GDM1 (cell line): ENCODE results near the gene C16orf46.

Experiments
- DNase-seq: peaks from one replicate; lab custom pipeline; 2025; lab: John Stamatoyannopoulos, UW

The C16orf46 gene

DNA sequence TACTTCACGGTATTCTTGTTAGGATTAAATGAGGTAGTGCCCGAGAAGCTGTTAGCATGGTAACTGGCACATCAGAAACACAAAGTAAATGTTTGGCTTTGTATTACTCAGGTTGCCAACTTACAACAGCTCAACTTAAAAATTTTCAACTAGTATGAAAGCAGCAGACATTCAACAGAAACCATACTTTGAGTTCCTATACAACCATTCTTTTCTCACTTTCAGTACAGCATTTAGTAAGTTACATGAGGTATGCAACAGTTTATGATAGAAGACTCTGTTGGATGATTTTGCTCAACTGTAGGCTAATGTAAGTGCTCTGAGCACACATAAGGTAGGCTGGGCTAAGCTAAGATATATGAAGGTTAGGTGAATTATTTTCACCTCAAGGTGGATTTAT is 62.4 kb downstream of the C16orf46 start:
- no peak for DNase-seq

DNA sequence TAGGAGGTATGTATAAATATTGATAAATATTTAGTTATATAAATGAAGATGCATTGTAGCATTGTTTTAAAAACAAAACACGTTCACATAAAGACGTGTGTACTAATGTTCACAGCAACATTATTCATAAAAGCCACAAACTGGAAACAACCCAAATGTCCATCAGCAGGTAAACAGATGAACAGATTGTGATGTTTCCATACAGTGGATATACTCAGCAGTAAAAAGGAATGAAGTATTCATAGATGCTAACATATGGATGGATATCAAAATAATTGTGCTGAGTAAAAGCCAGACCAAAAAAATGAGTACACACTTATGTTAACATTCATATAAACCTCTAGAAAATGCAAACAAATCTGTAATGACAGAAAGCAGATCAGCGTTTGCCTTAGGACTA is 64.1 kb downstream of the C16orf46 start:
- no peak for DNase-seq
